Activated CD8-positive, alpha-beta memory T cell treated with anti-CD3 and anti-CD28 coated beads, Interleukin-2, amount 50 U/mL, for 24 hours (primary cell): Measurements from ENCODE around the gene ZNF583.

Experiments
- DNase-seq: peaks from one replicate; pipeline ENCODE4 v3.0.0-alpha.2; 2020; ENCODE audit errors: extremely low read depth

The ZNF583 gene

DNA sequence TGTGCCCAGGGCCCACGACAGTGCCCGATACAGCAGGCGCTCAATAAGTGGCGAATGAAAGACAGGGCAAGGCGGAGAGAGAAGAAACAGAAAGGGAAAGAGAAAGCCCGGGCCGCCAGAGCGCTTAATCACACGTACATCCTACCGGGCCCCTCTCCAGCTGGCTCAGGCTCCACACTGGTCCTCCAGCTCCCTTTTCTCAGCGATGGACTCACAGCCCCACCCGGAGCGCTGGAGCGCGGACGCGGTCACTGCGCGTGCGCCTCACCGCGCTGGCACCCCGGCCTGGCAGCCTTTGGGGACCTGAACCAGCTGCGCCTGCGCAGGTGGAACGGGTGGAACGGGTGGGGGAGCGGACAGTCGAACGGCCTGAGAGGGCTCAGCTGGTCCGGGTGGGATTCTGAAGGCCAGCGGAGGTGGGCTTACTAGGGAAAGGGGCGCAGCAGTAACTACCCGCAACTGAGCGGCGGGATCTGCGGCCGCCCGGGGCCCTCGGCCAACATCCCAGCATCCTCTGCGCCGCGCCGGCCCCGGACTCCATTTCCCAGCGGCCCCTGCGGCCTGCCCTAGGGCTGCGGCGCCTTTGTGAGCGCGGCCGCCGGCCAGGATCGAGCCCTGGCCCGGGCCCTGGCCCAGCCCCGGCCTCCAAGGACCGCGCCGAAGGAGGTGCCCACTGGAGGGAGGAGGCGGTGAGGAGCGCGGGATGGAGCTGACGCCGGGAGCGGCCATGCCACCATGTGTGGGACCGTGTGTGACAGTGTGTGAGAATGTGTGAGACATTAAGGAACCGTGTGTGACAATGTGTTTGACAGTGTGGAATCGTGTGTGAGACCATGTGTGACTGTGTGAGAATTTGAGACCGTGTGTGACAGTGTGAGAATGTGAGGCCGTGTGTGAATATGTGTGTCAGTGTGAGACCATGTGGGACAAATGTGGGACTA is at the start of gene ZNF583:
Gene ZNF583 (plus strand): TSS at position 569 of the 941 bp plus-strand sequence. CDS start 2,783 bp downstream, outside the sequence.
- DNase-seq: peak; percentile 75

DNA sequence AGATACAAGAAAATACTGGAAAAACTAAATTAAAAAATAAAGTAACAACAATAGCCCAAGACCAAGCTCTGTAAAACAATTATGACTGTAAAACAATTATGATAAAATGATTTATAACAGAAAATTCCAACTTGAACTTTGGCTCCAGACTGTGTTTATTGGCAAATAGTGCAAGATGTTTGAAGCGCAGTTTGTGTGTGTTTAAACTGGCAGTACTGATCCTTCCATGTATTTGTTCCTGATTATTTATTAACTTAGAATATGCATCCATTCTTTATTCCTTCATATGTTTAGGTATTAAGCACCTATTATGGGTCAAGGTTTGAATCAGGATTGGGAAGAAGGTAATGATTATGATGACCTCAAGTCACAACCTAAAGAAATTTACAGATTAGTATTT is 48.6 kb upstream of the ZNF583 start:
- DNase-seq: no peak

GRCh38 chr19:56356944-56357343 is 47.2 kb upstream of the ZNF583 start:
- DNase-seq: no peak

- DNase-seq: no peak
Observed at GRCh38 chr19:56360841-56361240, 43.3 kb upstream of the ZNF583 start.

GRCh38 chr19:56367829-56368711 is 36.1 kb upstream of the ZNF583 start:
- DNase-seq: peak; percentile 60

GRCh38 chr19:56369886-56370676 is 34.1 kb upstream of the ZNF583 start:
- DNase-seq: no peak

DNA sequence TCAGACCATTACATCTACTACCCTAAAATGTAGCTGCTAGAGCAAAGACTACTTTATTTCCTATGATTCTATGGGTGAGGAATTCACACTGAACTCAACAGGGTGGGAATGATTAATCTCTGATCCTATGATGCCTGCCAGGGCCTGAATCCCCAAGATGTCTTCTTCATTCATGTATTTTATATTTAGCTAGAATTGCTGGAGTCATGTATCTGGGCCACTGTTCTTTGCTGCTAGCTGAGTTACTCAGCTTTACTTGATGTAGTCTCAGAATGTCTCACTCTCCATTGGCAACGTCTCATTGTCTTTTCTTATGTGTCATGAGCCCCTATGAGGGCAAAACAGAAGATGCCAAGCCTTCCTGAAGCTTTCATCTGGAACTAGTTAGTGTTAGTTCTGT is 31.9 kb upstream of the ZNF583 start:
- no peak for DNase-seq

DNA sequence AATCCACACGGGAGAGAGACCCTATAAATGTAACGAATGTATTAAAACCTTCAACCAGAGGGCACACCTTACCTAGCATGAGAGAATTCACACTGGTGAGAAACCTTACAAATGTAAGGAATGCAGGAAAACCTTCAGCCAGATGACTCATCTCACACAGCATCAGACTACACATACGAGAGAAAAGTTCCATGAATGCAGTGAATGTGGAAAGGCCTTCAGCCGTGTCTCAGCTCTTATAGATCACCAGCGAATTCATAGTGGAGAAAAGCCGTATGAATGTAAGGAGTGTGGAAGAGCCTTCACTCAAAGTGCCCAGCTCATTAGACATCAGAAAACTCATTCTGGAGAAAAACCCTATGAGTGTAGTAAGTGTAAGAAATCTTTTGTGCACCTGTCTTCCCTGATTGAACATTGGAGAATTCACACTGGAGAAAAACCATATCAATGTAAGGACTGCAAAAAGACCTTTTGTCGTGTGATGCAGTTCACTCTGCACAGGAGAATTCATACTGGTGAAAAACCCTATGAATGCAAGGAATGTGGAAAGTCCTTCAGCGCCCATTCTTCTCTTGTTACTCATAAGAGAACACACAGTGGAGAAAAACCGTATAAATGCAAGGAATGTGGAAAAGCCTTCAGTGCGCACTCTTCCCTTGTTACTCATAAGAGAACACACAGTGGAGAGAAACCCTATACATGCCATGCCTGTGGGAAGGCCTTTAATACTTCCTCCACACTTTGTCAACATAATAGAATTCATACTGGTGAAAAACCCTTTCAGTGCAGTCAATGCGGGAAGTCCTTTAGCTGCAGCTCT is 26.8 kb upstream of the ZNF583 start:
- DNase-seq: no peak

GRCh38 chr19:56383826-56384605 is 20.1 kb upstream of the ZNF583 start:
- no peak for DNase-seq

- peak; percentile 76 for DNase-seq
Observed at GRCh38 chr19:56393119-56394012, 10.8 kb upstream of the ZNF583 start, which contains the start of gene ZNF582. TSS of gene ZNF582 (minus strand) at chr19:56393534. CDS start at chr19:56391752, 1,782 bp downstream.

- DNase-seq: no peak
Observed at GRCh38 chr19:56398809-56399208, 5.3 kb upstream of the ZNF583 start.

DNA sequence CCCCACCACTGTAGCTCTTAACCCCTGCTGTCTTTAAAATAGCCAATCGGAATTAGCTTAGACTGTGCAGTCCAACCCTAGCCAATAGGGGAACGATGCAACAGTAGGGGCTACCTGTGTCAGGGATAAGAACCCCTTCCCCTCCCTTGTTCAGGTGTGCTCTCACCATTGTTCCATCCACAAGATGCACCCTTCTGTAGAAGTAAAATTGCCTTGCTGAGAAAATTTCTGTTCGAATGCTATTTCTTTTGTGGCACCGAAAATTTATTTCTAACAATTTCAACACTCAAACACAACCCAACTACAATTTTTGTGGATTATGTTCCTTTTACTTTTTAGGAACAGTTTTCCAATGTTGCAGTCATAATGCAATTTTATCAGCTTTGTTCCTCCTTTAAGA is 3.6 kb upstream of the ZNF583 start:
- no peak for DNase-seq

- DNase-seq: no peak
Observed at GRCh38 chr19:56403261-56403660, 871 bp upstream of the ZNF583 start.

- no peak for DNase-seq
Observed at GRCh38 chr19:56404705-56405056, 549 bp downstream of the ZNF583 start.

DNA sequence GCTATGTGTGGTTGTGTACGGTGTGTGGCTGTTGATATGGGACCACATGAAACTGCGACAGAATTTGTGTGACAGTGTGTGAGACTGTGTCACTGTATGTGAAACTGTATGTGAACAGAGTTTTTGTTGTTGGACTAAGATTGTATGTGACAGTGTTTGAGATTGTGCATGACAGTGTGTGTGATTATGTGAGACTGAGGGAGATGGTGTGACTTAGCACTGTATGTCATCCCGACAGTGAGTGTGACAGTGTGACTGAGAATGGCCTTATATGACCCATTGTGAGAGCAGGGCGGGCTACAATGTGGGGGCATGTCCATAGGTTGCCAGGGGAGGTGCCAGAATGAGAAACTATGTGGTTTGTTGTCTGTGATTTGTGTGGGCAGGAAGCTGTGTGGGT is 930 bp downstream of the ZNF583 start:
- DNase-seq: no peak

GRCh38 chr19:56423276-56423984 is 19.3 kb downstream of the ZNF583 start:
- DNase-seq: no peak

- no peak for DNase-seq
Observed at GRCh38 chr19:56423985-56424353, 19.8 kb downstream of the ZNF583 start.

DNA sequence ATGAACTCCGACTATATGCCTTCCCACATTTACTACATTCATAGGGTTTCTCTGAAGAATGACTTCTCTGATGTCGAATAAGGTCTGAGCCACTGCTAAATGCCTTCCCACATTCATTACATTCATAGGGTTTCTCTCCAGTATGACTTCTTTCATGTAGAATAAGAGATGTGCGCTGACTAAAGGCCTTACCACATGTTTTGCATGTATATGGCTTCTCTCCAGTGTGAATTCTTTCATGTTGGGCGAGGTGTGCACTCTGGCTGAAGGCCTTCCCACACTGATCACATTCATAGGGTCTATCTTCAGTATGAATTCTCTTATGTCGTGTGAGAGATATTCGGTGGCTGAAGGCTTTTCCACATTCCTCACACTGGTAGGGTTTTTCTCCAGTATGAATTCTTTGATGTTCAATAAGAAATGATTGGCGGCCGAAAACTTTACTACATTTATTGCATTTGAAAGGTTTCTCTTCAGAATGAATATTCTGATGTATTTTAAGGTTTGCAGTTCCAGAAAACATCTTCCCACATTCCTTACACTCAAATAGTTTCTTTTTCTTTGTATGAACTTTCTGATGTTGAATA is 37.2 kb downstream of the ZNF583 start:
- no peak for DNase-seq
